ENCODE measurements around the gene PPFIA3. TPM values are rescaled to one million over a fixed set of nuclear protein-coding genes. Genes with fewer than 3 reads are reported as not detected.

Gene PPFIA3
- total and polyA plus RNA-seq, 2 of the 8 experiments (the other 6 are each of a cell fraction or from before 2014, with no cell fraction given) = 15.9 to 25.3 TPM

GRCh38 chr19:49200238-49200862 is 81.0 kb downstream of the PPFIA3 start (continued):
- no peak for TF ChIP-seq CHD7 (IDR thresholded peaks at IDR 0.05; ENCODE audit: insufficient replicate concordance, low read length)
- no peak for TF ChIP-seq RNF2 (IDR thresholded peaks at IDR 0.05; ENCODE audit: borderline replicate concordance, low read depth, low read length, missing control alignments, poor library complexity, severe bottlenecking)
- TF ChIP-seq SP1 (IDR thresholded peaks at IDR 0.05; ENCODE audit: low read depth, low read length) = no peak
- TF ChIP-seq TCF12 (IDR thresholded peaks at IDR 0.05; ENCODE audit: low read depth, low read length) = no peak
- TF ChIP-seq E2F6 (IDR thresholded peaks at IDR 0.05) = no peak
- TF ChIP-seq RXRA (IDR thresholded peaks at IDR 0.05; ENCODE audit: insufficient read depth, low read depth, low read length) = no peak
- TF ChIP-seq HDAC6 (IDR thresholded peaks at IDR 0.05; ENCODE audit: low read depth, low read length) = no peak

All from H1 (cell line).